GM12878 (cell line): Measurements from ENCODE around the gene DGKA. TPM values are rescaled to one million over a fixed set of nuclear protein-coding genes. Genes with fewer than 3 reads are reported as not detected.

ENCODE experiments used
- BHLHE40 ChIP-seq, 2 experiments: fragments of 450-650 bp in 1 of 2; IDR thresholded peaks; 2 replicates each; pipeline ENCODE4 v1.6.1; 2011 to 2017; ENCODE audit warnings: low read depth in 2 of 2, borderline replicate concordance in 1 of 2, improper control_type of control experiment in 1 of 2, low read length in 1 of 2, mild to moderate bottlenecking in 1 of 2
- CREB1 ChIP-seq: IDR thresholded peaks from 2 replicates; pipeline ENCODE4 v1.6.1; 2012; ENCODE audit warnings: low read depth, mild to moderate bottlenecking, inconsistent platforms
- FOS ChIP-seq: IDR thresholded peaks from 3 replicates; pipeline ENCODE4 v1.6.1; 2011; ENCODE audit warnings: borderline replicate concordance; ENCODE audit not compliant: insufficient read length; ENCODE audit errors: extremely low read depth
- HDAC6 ChIP-seq: fragments of 200-600 bp; sonication (generic); IDR thresholded peaks from one replicate; pipeline ENCODE4 v1.8.0; 2017; ENCODE audit warnings: antibody characterized with exemption; ENCODE audit not compliant: unreplicated experiment
- MEF2B ChIP-seq: fragments of 450-650 bp; IDR thresholded peaks from 2 replicates; pipeline ENCODE4 v1.6.1; 2018; ENCODE audit warnings: mild to moderate bottlenecking, moderate library complexity; ENCODE audit not compliant: partially characterized antibody, poor library complexity, severe bottlenecking
- MTA3 ChIP-seq: IDR thresholded peaks from 2 replicates; pipeline ENCODE4 v1.6.1; 2012; ENCODE audit warnings: low read length, inconsistent platforms, borderline replicate concordance
- MYB ChIP-seq: fragments of 150-350 bp; IDR thresholded peaks from 2 replicates; pipeline ENCODE4 v1.6.1; 2014; ENCODE audit warnings: mild to moderate bottlenecking, low read depth, low read length, borderline replicate concordance
- MYC ChIP-seq: IDR thresholded peaks from 2 replicates; pipeline ENCODE4 v1.6.1; 2011; ENCODE audit warnings: mild to moderate bottlenecking, low read length, moderate library complexity, inconsistent platforms; ENCODE audit not compliant: insufficient read depth, insufficient replicate concordance, insufficient read length, severe bottlenecking
- NR2C1 ChIP-seq: fragments of 450-650 bp; IDR thresholded peaks from 2 replicates; pipeline ENCODE4 v1.6.1; 2017; ENCODE audit warnings: antibody characterized with exemption, mild to moderate bottlenecking, moderate library complexity
- NR2C2 ChIP-seq: IDR thresholded peaks from 2 replicates; pipeline ENCODE4 v1.6.1; 2011; ENCODE audit warnings: borderline replicate concordance, low read depth; ENCODE audit not compliant: control insufficient read depth, insufficient read length
- SIN3A ChIP-seq: IDR thresholded peaks from 2 replicates; pipeline ENCODE4 v1.6.1; 2012; ENCODE audit warnings: low read depth, low read length, improper control_type of control experiment
- SREBF2 ChIP-seq: IDR thresholded peaks from 2 replicates; pipeline ENCODE4 v1.6.1; 2012; ENCODE audit warnings: mild to moderate bottlenecking, low read length
- polyA plus RNA-seq, 11 experiments: library from polyadenylated mRNA; depleted of rRNA in 4 of 11; unstranded in 6 of 11; stranded (reverse) in 5 of 11; fragments of >200 nt; fragmentation: Nextera tagmentation in 4 of 11; fragmentation: Illumina TruSeq in 1 of 11; extraction: Ambion mirVana in 4 of 11; extraction: Trizol in 1 of 11; gene quantifications; 1 replicate in 1 of 11; 2 replicates in 10 of 11; pipeline versions ENCODE4 v1.2.1 to v1.2.3, GENCODE V29; 2011 to 2016; ENCODE audit warnings: inconsistent platforms in 2 of 11, missing spikeins in 2 of 11, low read depth in 1 of 11
- total RNA-seq, 4 experiments: library from RNA; depleted of rRNA in 3 of 4; stranded (reverse); fragments of >200 nt in 3 of 4; fragmentation: Illumina TruSeq in 1 of 4; extraction: Trizol in 1 of 4; gene quantifications; 2 replicates each; pipeline versions ENCODE4 v1.2.1 to v1.2.3, GENCODE V29; 2013 to 2021
- TF ChIP-seq, protein P1 (sequence below): fragments of 450-650 bp; IDR thresholded peaks from 2 replicates; pipeline ENCODE4 v1.6.1; 2018; ENCODE audit warnings: mild to moderate bottlenecking, low read depth, moderate library complexity; ENCODE audit not compliant: partially characterized antibody
- TF ChIP-seq, protein P2 (sequence below): fragments of 150-350 bp; IDR thresholded peaks from 2 replicates; pipeline ENCODE4 v1.6.1; 2014; ENCODE audit warnings: mild to moderate bottlenecking, low read depth, low read length
- TF ChIP-seq, protein P3 (sequence below): fragments of 450-650 bp; formaldehyde crosslinking; IDR thresholded peaks from 2 replicates; pipeline ENCODE4 v1.4.0; 2020; ENCODE audit warnings: mild to moderate bottlenecking, moderate library complexity
- TF ChIP-seq, protein P4 (sequence below): IDR thresholded peaks from 2 replicates; pipeline ENCODE4 v1.6.1; 2011; ENCODE audit warnings: borderline replicate concordance, low read depth, mild to moderate bottlenecking, moderate library complexity, mixed read lengths, low read length; ENCODE audit not compliant: insufficient read depth; ENCODE audit errors: extremely low read length
- TF ChIP-seq, protein P5 (sequence below): IDR thresholded peaks from 2 replicates; pipeline ENCODE4 v1.6.1; 2012; ENCODE audit warnings: low read depth, low read length, improper control_type of control experiment

DGKA gene
- total and polyA plus RNA-seq, 10 of the 15 experiments (the other 5 are each of a cell fraction or from before 2014, with no cell fraction given) = 14.0 to 65.5 (median 37.1) TPM

DNA sequence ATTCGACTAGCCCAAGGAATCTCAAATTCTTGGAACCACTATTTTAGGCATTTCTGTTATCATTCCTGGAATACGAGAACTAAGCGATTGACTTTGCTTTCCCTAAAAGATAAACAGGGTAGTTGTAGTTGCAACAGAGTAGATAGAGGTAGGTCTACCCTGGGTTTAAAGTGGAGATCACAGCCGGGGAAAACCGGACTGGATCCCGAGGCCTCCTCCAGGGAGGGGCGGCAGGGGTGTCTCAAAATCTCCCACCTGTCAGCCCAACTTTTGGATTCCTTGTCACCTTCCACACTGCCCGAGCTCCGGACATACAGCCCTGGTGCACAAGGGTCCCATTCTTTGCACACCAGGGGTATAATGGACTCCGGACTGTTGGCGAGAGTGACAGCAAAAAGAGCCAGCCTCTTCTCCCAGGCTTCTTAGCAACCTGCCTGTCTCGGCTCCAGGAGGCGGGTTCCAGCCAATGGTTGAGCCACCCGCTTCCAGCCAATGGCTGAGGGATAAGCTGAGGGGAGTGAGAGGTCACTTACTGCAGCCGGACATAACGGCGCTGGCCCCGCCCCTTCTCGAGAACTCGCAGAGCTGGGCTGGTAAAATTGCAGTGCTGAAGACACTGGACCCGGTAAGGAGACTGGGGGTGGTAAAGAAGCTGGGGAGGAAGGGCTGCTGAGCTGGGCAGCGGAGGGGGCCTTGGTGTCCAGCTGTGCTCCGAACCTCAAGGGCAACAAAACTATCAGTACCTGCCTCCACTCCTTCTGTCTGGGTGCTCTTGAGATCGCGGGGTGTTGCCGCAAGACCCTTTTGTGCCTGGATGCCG lies 66.0 kb downstream of the DGKA start, which contains the start of gene SUOX (continued):
- TF ChIP-seq, protein P1, sequence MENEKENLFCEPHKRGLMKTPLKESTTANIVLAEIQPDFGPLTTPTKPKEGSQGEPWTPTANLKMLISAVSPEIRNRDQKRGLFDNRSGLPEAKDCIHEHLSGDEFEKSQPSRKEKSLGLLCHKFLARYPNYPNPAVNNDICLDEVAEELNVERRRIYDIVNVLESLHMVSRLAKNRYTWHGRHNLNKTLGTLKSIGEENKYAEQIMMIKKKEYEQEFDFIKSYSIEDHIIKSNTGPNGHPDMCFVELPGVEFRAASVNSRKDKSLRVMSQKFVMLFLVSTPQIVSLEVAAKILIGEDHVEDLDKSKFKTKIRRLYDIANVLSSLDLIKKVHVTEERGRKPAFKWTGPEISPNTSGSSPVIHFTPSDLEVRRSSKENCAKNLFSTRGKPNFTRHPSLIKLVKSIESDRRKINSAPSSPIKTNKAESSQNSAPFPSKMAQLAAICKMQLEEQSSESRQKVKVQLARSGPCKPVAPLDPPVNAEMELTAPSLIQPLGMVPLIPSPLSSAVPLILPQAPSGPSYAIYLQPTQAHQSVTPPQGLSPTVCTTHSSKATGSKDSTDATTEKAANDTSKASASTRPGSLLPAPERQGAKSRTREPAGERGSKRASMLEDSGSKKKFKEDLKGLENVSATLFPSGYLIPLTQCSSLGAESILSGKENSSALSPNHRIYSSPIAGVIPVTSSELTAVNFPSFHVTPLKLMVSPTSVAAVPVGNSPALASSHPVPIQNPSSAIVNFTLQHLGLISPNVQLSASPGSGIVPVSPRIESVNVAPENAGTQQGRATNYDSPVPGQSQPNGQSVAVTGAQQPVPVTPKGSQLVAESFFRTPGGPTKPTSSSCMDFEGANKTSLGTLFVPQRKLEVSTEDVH = no peak
- TF ChIP-seq SREBF2 (no peak), MYB (no peak), MTA3 (no peak; the same call in 1 of the 2 replicates), SIN3A (0 out of 2 replicates have a peak, but pooled peaks have one; percentile 34), HDAC6 (no peak), MEF2B (no peak), CREB1 (peak; percentile 74; the same call in 1 of the 2 replicates), MYC (no peak), NR2C1 (peak; percentile 61; the same call in 1 of the 2 replicates), BHLHE40 (IDR thresholded peaks at IDR 0.05; ENCODE audit: borderline replicate concordance in 1 of 2, low read depth in 2 of 2, low read length in 1 of 2) (no peak), FOS (peak; percentile 30), NR2C2 (no peak)
- TF ChIP-seq, protein P2, sequence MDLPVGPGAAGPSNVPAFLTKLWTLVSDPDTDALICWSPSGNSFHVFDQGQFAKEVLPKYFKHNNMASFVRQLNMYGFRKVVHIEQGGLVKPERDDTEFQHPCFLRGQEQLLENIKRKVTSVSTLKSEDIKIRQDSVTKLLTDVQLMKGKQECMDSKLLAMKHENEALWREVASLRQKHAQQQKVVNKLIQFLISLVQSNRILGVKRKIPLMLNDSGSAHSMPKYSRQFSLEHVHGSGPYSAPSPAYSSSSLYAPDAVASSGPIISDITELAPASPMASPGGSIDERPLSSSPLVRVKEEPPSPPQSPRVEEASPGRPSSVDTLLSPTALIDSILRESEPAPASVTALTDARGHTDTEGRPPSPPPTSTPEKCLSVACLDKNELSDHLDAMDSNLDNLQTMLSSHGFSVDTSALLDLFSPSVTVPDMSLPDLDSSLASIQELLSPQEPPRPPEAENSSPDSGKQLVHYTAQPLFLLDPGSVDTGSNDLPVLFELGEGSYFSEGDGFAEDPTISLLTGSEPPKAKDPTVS = no peak
- TF ChIP-seq, protein P3, sequence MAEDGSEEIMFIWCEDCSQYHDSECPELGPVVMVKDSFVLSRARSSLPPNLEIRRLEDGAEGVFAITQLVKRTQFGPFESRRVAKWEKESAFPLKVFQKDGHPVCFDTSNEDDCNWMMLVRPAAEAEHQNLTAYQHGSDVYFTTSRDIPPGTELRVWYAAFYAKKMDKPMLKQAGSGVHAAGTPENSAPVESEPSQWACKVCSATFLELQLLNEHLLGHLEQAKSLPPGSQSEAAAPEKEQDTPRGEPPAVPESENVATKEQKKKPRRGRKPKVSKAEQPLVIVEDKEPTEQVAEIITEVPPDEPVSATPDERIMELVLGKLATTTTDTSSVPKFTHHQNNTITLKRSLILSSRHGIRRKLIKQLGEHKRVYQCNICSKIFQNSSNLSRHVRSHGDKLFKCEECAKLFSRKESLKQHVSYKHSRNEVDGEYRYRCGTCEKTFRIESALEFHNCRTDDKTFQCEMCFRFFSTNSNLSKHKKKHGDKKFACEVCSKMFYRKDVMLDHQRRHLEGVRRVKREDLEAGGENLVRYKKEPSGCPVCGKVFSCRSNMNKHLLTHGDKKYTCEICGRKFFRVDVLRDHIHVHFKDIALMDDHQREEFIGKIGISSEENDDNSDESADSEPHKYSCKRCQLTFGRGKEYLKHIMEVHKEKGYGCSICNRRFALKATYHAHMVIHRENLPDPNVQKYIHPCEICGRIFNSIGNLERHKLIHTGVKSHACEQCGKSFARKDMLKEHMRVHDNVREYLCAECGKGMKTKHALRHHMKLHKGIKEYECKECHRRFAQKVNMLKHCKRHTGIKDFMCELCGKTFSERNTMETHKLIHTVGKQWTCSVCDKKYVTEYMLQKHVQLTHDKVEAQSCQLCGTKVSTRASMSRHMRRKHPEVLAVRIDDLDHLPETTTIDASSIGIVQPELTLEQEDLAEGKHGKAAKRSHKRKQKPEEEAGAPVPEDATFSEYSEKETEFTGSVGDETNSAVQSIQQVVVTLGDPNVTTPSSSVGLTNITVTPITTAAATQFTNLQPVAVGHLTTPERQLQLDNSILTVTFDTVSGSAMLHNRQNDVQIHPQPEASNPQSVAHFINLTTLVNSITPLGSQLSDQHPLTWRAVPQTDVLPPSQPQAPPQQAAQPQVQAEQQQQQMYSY (CRISPR knock-in tag) = no peak
- TF ChIP-seq, protein P4, sequence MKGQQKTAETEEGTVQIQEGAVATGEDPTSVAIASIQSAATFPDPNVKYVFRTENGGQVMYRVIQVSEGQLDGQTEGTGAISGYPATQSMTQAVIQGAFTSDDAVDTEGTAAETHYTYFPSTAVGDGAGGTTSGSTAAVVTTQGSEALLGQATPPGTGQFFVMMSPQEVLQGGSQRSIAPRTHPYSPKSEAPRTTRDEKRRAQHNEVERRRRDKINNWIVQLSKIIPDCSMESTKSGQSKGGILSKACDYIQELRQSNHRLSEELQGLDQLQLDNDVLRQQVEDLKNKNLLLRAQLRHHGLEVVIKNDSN = no peak
- TF ChIP-seq, protein P5, sequence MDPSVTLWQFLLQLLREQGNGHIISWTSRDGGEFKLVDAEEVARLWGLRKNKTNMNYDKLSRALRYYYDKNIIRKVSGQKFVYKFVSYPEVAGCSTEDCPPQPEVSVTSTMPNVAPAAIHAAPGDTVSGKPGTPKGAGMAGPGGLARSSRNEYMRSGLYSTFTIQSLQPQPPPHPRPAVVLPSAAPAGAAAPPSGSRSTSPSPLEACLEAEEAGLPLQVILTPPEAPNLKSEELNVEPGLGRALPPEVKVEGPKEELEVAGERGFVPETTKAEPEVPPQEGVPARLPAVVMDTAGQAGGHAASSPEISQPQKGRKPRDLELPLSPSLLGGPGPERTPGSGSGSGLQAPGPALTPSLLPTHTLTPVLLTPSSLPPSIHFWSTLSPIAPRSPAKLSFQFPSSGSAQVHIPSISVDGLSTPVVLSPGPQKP = no peak
